OCI-LY1 (cell line): ENCODE measurements around the gene TLL2.

Experiments
- H2AFZ ChIP-seq: fragments of 200-600 bp; sonication (generic), shearing (Covaris generic); 2 replicates; pipeline ENCODE4 v1.6.0; 2014; ENCODE audit warnings: antibody characterized with exemption, mild to moderate bottlenecking, low read length
- H3F3A ChIP-seq: fragments of 200-600 bp; sonication (generic), shearing (Covaris generic); 2 replicates; pipeline ENCODE4 v1.6.0; 2014; ENCODE audit warnings: mild to moderate bottlenecking, antibody characterized with exemption, low read length, moderate library complexity; ENCODE audit not compliant: insufficient read depth
- H3K27ac ChIP-seq: fragments of 200-600 bp; sonication (generic); 2 replicates; pipeline ENCODE4 v1.5.1; 2014; ENCODE audit warnings: low read length, mixed run types, mild to moderate bottlenecking, low read depth; ENCODE audit not compliant: poor library complexity, severe bottlenecking
- H3K27me3 ChIP-seq: fragments of 200-600 bp; sonication (generic); 2 replicates; pipeline ENCODE4 v1.6.0; 2014; ENCODE audit warnings: antibody characterized with exemption, mild to moderate bottlenecking, low read length, moderate library complexity; ENCODE audit not compliant: insufficient read depth
- H3K36me3 ChIP-seq: fragments of 200-600 bp; sonication (generic); 2 replicates; pipeline ENCODE4 v1.6.1; 2014; ENCODE audit warnings: mild to moderate bottlenecking, antibody characterized with exemption, low read length, moderate library complexity, mixed read lengths; ENCODE audit not compliant: insufficient read depth
- H3K4me1 ChIP-seq: fragments of 200-600 bp; sonication (generic); 2 replicates; pipeline ENCODE4 v1.5.1; 2014; ENCODE audit warnings: mild to moderate bottlenecking, low read length, moderate library complexity; ENCODE audit not compliant: insufficient read depth, severe bottlenecking
- H3K4me2 ChIP-seq: fragments of 200-600 bp; sonication (generic), shearing (Covaris generic); 2 replicates; pipeline ENCODE4 v1.6.1; 2014; ENCODE audit warnings: low read length
- H3K4me3 ChIP-seq: fragments of 200-600 bp; sonication (generic); 2 replicates; pipeline ENCODE4 v1.5.1; 2014; ENCODE audit warnings: low read length, low read depth, mild to moderate bottlenecking, mixed read lengths; ENCODE audit not compliant: poor library complexity, severe bottlenecking
- H3K79me2 ChIP-seq: fragments of 200-600 bp; shearing (Covaris generic); 2 replicates; pipeline ENCODE4 v1.6.1; 2016; ENCODE audit warnings: mixed run types, low read length, mixed read lengths; ENCODE audit not compliant: insufficient read depth
- H3K9ac ChIP-seq: fragments of 200-600 bp; sonication (generic), shearing (Covaris generic); 2 replicates; pipeline ENCODE4 v1.6.1; 2014; ENCODE audit warnings: mild to moderate bottlenecking, low read length, mixed read lengths
- H3K9me2 ChIP-seq: fragments of 200-600 bp; sonication (generic), shearing (Covaris generic); 2 replicates; pipeline ENCODE4 v1.6.1; 2014; ENCODE audit warnings: low read depth, mild to moderate bottlenecking, low read length, mixed read lengths
- H3K9me3 ChIP-seq: fragments of 200-600 bp; shearing (Covaris generic); 2 replicates; pipeline ENCODE4 v1.6.1; 2014; ENCODE audit warnings: low read length, mixed read lengths
- H4K20me1 ChIP-seq: fragments of 200-600 bp; sonication (generic), shearing (Covaris generic); 2 replicates; pipeline ENCODE4 v1.6.0; 2016; ENCODE audit warnings: mild to moderate bottlenecking, low read length; ENCODE audit not compliant: insufficient read depth
- EZH2 ChIP-seq: fragments of 200-600 bp; sonication (generic), shearing (Covaris generic); IDR thresholded peaks from 2 replicates; pipeline ENCODE4 v1.8.0; 2017; ENCODE audit warnings: borderline replicate concordance, mixed run types, mild to moderate bottlenecking, antibody characterized with exemption, low read length, moderate library complexity, mixed read lengths
- TF ChIP-seq, protein P1 (sequence below): fragments of 200-600 bp; sonication (generic), shearing (Covaris generic); IDR thresholded peaks from 2 replicates; pipeline ENCODE4 v1.5.1; 2017; ENCODE audit warnings: mild to moderate bottlenecking, antibody characterized with exemption, low read length, moderate library complexity, mixed read lengths

Gene TLL2

DNA sequence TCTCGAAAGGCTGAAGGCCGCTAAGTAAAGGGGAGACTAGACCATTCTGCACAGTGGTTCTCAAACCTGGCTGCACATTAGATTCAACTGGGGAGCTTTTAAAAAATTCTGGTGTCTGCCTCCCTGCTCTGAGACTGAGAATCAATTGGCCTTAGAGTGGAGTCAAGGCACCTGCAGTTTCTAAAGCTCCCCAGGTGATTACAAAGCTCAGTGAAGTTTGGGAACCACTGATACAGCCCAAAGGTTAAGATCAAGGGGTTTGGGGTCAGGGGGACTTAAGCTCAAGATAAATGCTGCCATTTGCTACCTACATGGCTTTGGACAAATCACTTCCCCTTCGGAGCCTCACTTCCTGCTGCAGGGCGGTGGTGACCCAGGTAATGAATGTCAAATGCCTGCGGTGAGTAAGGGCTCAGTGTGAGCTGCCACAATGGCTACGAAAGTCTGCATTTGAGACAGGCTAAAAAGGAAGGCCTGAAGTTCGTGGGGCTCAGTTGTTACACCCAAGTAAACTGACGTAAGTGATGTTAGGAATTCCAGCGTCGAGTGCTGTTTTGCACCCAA, 72.3 kb downstream of the TLL2 start:
- no peaks in the 10 kb centered on the region for H4K20me1 ChIP-seq
- no peak overlapping the region for H2AFZ ChIP-seq
- H3K27ac ChIP-seq, result no peak overlapping the region
- no peaks in the 10 kb centered on the region for H3K4me1 ChIP-seq
- TF ChIP-seq, protein P1, sequence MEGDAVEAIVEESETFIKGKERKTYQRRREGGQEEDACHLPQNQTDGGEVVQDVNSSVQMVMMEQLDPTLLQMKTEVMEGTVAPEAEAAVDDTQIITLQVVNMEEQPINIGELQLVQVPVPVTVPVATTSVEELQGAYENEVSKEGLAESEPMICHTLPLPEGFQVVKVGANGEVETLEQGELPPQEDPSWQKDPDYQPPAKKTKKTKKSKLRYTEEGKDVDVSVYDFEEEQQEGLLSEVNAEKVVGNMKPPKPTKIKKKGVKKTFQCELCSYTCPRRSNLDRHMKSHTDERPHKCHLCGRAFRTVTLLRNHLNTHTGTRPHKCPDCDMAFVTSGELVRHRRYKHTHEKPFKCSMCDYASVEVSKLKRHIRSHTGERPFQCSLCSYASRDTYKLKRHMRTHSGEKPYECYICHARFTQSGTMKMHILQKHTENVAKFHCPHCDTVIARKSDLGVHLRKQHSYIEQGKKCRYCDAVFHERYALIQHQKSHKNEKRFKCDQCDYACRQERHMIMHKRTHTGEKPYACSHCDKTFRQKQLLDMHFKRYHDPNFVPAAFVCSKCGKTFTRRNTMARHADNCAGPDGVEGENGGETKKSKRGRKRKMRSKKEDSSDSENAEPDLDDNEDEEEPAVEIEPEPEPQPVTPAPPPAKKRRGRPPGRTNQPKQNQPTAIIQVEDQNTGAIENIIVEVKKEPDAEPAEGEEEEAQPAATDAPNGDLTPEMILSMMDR, result no peak
- no peak for TF ChIP-seq EZH2
- no peak overlapping the region for H3K4me3 ChIP-seq
- H3F3A ChIP-seq, result no peaks in the 10 kb centered on the region
- no peaks in the 10 kb centered on the region for H3K9me2 ChIP-seq
- H3K4me2 ChIP-seq, result no peak overlapping the region
- H3K9me3 ChIP-seq, result no peaks in the 10 kb centered on the region
- no peak overlapping the region for H3K9ac ChIP-seq
- H3K79me2 ChIP-seq, result no peaks in the 10 kb centered on the region
- H3K27me3 ChIP-seq, result no peaks in the 10 kb centered on the region
- H3K36me3 ChIP-seq, result no peaks in the 10 kb centered on the region

DNA sequence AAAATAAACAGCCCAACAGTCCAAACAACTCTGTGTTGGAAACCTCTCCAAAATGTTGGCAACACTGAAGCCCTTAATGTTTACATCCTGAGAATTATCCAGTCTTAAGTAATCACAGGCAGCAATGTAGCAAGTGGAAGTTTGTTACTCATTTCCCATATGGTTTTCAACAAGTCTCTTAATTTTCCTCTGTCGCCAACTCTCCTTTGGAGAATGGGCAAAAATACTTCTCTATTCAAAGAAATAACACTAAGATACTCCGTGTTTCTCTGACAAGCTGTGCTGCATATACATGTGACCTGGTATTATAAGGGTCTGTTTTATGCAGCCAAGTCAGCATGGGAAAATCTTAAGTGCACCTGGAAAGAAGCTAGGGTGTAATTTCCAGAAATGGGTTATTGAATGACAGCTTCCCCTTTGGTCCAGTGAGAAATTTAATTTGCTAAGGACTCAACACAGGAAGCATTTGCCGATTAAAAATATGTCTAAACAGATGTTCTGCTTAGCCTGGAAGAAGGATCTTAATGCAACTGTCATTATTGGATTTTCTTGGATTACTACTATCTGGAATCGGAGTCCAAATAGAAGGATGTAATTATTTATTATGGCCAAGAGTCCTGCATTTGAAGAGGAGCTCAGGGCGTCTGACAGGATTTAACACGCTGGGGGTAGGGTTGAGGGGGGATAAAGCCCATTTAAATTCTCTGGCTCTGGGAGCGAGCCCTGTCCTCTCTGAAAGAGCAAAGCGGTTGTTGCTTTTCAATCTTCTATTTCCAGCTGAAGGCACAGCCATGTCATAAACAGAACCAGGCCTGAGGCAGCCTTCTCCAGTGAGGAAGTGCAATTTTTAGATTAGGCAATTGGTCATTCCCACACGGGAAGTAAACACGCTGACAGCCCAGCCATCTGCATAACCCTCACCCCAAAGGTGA, 73.1 kb downstream of the TLL2 start:
- no peak overlapping the region for H2AFZ ChIP-seq

DNA sequence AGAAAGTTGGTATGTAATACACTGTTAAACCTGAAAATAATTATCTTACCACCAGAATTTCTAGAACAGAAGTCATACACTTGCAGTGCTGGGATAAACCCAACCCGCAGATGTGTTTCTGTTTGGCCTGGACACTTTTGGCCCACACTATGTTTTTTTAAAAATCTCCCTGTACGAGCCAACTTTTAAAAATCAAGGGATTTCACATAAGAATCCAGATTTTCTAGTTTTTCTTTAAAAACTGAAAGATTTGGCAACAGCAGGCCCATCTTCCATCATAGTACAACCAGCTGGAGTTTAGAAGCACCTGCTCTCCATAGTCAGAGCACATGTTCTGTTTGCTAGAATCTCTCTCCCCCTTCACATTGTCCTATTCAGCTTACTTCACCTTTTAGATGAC, 74.0 kb downstream of the TLL2 start:
- H3K4me2 ChIP-seq, result no peak overlapping the region
- H3K9me2 ChIP-seq, result no peaks in the 10 kb centered on the region
- H3K4me3 ChIP-seq, result no peak overlapping the region
- no peak overlapping the region for H3K27ac ChIP-seq
- H3K27me3 ChIP-seq, result no peaks in the 10 kb centered on the region
- no peaks in the 10 kb centered on the region for H3F3A ChIP-seq
- no peak overlapping the region for H2AFZ ChIP-seq
- H4K20me1 ChIP-seq, result no peaks in the 10 kb centered on the region
- H3K36me3 ChIP-seq, result no peaks in the 10 kb centered on the region
- no peak overlapping the region for H3K9ac ChIP-seq
- H3K4me1 ChIP-seq, result no peaks in the 10 kb centered on the region
- no peak for TF ChIP-seq EZH2
- TF ChIP-seq, protein P1, result no peak
- H3K9me3 ChIP-seq, result no peaks in the 10 kb centered on the region
- H3K79me2 ChIP-seq, result no peaks in the 10 kb centered on the region

More for the DNA sequence above, 73.1 kb downstream of the TLL2 start:
- H3K27ac ChIP-seq, result no peak overlapping the region
- H3K4me2 ChIP-seq, result no peak overlapping the region
- no peak overlapping the region for H3K9ac ChIP-seq
- no peaks in the 10 kb centered on the region for H3K79me2 ChIP-seq
- no peaks in the 10 kb centered on the region for H3K27me3 ChIP-seq
- H3K4me3 ChIP-seq, result no peak overlapping the region
- no peaks in the 10 kb centered on the region for H3K9me2 ChIP-seq
- TF ChIP-seq, protein P1, result no peak
- TF ChIP-seq EZH2, result no peak
- H3F3A ChIP-seq, result no peaks in the 10 kb centered on the region
- H4K20me1 ChIP-seq, result no peaks in the 10 kb centered on the region
- H3K9me3 ChIP-seq, result no peaks in the 10 kb centered on the region
- H3K4me1 ChIP-seq, result no peaks in the 10 kb centered on the region
- H3K36me3 ChIP-seq, result no peaks in the 10 kb centered on the region
